Neural crest cell (in vitro differentiated cells): ENCODE results near the gene ATP2B3. TPM values are rescaled to one million over a fixed set of nuclear protein-coding genes. Genes with fewer than 3 reads are reported as not detected.

Source experiments
- DNase-seq: peaks from one replicate; pipeline ENCODE4 v3.0.0; 2021; ENCODE audit warnings: low read depth, mixed read lengths, low spot score
- H3K27ac Mint-ChIP-seq: one replicate; pipeline ENCODE4 v1.8.0; 2021; ENCODE audit warnings: mild to moderate bottlenecking, mixed read lengths; ENCODE audit not compliant: unreplicated experiment
- H3K27me3 Mint-ChIP-seq: 2 replicates; pipeline ENCODE4 v1.8.0; 2021; ENCODE audit warnings: low read depth, mild to moderate bottlenecking, mixed read lengths
- H3K36me3 Mint-ChIP-seq: 2 replicates; pipeline ENCODE4 v1.8.0; 2021; ENCODE audit warnings: low read depth, mild to moderate bottlenecking, mixed read lengths
- H3K4me1 Mint-ChIP-seq: 2 replicates; pipeline ENCODE4 v1.8.0; 2021; ENCODE audit warnings: mixed read lengths
- H3K4me3 Mint-ChIP-seq: one replicate; pipeline ENCODE4 v1.8.0; 2021; ENCODE audit warnings: mild to moderate bottlenecking, mixed read lengths
- H3K9me3 Mint-ChIP-seq: 2 replicates; pipeline ENCODE4 v1.8.0; 2021; ENCODE audit warnings: mixed read lengths
- CTCF ChIP-seq: fragments of 200-600 bp; sonication (generic); conservative IDR thresholded peaks from 2 replicates; pipeline ENCODE4 v1.5.0; 2021; ENCODE audit warnings: antibody characterized with exemption, mild to moderate bottlenecking
- total RNA-seq: library from RNA; stranded (reverse); gene quantifications from 2 replicates; pipeline ENCODE4 v1.2.1, GENCODE V29; 2021

The ATP2B3 gene
- total RNA-seq, 1 donor from 2014 or later, result 0.05 TPM

GRCh38 chrX:153588782-153589446, 71.5 kb downstream of the ATP2B3 start:
- TF ChIP-seq CTCF, result no peak
- H3K4me1 Mint-ChIP-seq, result peaks cover under 1% of the 10 kb centered on the region
- no peak for DNase-seq
- H3K4me3 Mint-ChIP-seq, result no peak overlapping the region
- H3K9me3 Mint-ChIP-seq, result peaks cover 3% of the 10 kb centered on the region
- no peak overlapping the region for H3K27ac Mint-ChIP-seq
- H3K27me3 Mint-ChIP-seq, result no peaks in the 10 kb centered on the region
- H3K36me3 Mint-ChIP-seq, result peaks cover 6% of the 10 kb centered on the region

GRCh38 chrX:153590961-153591956, 73.8 kb downstream of the ATP2B3 start:
- H3K4me1 Mint-ChIP-seq, result no peaks in the 10 kb centered on the region

DNA sequence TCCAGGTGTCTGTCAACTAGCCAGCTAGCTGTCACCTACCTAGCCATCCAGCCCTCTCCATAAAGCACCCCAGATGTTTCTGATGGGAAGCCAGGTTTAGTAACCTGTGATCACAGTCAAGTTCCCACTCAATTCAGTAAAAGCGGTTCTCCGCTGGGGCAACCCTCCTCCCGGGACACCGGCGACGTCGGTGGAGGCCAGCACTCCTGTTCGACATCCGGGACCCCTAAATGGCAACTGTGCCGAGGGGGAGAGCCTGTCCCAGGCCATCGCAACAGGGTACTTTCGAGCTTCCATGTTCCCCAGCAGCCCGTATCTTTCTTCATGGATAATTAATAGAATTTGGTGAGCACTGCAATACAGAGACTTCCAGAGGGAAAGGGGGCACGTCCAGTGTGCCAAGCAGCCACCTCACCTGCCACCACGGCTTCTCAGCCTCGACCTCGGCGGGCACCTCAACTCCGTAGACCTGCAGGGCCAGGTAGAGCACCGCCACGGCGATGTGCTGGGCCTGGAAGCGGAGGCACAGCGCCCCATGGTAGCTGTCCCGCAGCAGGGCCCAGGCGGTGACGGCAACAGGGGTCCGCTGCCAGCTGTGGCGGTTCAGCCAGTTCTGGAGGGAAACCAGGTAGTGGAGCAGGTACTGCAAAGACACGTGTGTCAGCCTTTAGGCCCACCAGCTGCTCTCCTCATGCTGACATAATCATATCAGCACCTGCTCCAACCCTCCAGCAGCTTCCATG, 74.8 kb downstream of the ATP2B3 start:
- peaks cover under 1% of the 10 kb centered on the region for H3K36me3 Mint-ChIP-seq
- no peak for DNase-seq
- TF ChIP-seq CTCF, result no peak
- H3K9me3 Mint-ChIP-seq, result no peaks in the 10 kb centered on the region
- H3K4me3 Mint-ChIP-seq, result no peak overlapping the region
- H3K4me1 Mint-ChIP-seq, result no peaks in the 10 kb centered on the region
- H3K27ac Mint-ChIP-seq, result no peak overlapping the region
- no peaks in the 10 kb centered on the region for H3K27me3 Mint-ChIP-seq

More at GRCh38 chrX:153590961-153591956, 73.8 kb downstream of the ATP2B3 start:
- peaks cover 5% of the 10 kb centered on the region for H3K36me3 Mint-ChIP-seq
- no peak overlapping the region for H3K27ac Mint-ChIP-seq
- H3K4me3 Mint-ChIP-seq, result no peak overlapping the region
- no peak for DNase-seq
- no peaks in the 10 kb centered on the region for H3K27me3 Mint-ChIP-seq
- no peaks in the 10 kb centered on the region for H3K9me3 Mint-ChIP-seq
- TF ChIP-seq CTCF, result no peak

DNA sequence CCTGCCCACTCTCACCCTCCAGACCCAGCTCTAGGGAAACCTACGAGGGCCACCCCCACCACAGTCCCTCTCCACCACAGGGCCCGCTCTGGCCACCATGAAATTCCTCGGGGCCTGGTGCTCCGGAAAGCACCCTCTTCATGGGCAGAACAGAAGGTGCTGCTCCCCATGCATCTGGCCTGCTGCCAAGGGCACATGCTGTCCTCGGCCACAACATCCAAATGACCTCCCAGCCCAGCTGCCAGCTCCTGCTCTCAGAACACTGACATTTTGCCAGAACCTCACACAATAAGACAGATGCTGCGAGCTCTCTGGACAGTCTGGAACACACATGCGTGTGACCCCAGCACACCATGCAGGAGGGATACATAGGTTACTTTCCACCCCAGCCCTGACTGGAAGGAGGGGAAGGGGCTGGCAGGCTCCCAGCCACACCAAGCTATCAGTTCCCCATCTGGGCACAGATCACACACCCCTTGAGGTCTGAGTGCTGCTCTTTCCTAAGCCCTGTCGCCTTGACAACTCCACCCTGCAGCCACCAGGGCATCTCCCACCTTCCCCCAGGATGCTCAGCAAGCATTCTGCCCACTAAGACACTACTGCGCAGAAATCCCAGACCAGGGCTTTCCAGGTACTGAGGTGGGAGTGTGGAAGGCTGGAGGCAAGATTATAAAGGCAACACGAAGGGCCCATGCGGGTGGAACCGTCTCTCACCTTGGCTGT, 75.7 kb downstream of the ATP2B3 start:
- TF ChIP-seq CTCF, result no peak
- no peaks in the 10 kb centered on the region for H3K27me3 Mint-ChIP-seq
- no peak overlapping the region for H3K27ac Mint-ChIP-seq
- H3K4me3 Mint-ChIP-seq, result no peak overlapping the region
- DNase-seq, result no peak
- no peaks in the 10 kb centered on the region for H3K9me3 Mint-ChIP-seq
- H3K36me3 Mint-ChIP-seq, result peaks cover 4% of the 10 kb centered on the region
- peaks cover 8% of the 10 kb centered on the region for H3K4me1 Mint-ChIP-seq
